Measurements from ENCODE around the gene KDM5C. TPM values are rescaled to one million over a fixed set of nuclear protein-coding genes. Genes with fewer than 3 reads are reported as not detected.

The KDM5C gene
- total and polyA plus RNA-seq, 9 of the 15 experiments (the other 6 are each of a cell fraction or from before 2014, with no cell fraction given) = 0.62 to 136 (median 52.4) TPM

DNA sequence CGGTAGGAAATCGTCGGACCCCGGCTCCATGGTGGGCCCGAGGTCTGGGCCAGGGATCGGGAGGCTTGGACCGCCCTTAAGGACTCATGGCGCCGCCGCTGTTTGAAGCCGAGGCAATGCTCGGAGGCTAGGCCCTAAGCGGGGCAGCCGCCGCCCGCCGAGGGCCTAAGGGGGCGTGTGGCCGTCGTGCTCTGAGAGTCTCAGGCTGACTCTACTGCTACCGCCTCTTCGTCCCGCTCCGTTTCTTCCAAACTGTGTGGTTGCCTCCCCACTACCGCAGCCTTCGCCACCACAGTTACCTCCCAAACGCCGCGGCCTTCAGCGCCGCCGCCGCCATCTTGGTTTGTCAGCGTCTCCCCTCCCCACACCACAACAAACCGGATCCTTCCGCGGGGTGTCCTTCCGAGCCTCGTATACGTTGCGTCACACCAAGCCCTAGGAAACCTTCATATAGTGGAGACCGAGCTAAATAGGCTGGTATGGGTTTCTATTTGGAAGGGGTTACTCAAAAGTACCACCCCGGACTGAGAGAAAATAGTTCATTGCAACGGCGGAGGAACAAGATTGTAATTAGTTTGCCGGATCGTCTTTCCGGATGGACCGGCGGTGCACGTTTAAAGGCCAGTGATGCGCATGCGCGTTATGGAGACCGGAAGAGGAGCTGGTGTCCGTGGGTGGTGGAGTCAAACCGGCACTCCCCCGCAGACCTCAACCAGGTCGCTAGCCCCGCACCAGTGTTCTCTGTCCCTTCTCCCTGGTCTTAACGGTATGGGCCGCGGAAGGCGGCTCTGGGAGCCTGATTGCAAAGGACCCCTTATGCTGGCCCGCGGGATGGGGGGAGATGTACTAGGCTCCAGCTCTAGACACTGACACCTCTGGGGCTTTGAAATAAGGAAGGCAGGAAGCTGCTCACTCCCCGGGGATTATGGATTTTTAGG, at the start of gene KDM5C (continued):
- TF ChIP-seq, protein P1, sequence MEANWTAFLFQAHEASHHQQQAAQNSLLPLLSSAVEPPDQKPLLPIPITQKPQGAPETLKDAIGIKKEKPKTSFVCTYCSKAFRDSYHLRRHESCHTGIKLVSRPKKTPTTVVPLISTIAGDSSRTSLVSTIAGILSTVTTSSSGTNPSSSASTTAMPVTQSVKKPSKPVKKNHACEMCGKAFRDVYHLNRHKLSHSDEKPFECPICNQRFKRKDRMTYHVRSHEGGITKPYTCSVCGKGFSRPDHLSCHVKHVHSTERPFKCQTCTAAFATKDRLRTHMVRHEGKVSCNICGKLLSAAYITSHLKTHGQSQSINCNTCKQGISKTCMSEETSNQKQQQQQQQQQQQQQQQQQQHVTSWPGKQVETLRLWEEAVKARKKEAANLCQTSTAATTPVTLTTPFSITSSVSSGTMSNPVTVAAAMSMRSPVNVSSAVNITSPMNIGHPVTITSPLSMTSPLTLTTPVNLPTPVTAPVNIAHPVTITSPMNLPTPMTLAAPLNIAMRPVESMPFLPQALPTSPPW (CRISPR knock-in tag; IDR thresholded peaks at IDR 0.05) = peak; percentile 77
- TF ChIP-seq FUS (optimal IDR thresholded peaks at IDR 0.05; ENCODE audit: low read depth, low read length) = no peak
- TF ChIP-seq TAF1 (IDR thresholded peaks at IDR 0.05; ENCODE audit: control insufficient read depth, extremely low read depth, insufficient read depth, low read length, severe bottlenecking) = peak; percentile 90
- TF ChIP-seq NR2C2 (CRISPR knock-in tag; IDR thresholded peaks at IDR 0.05) = no peak
- TF ChIP-seq NR2C2 (tag; IDR thresholded peaks at IDR 0.05) = peak; percentile 51; the same call in 1 of the 2 replicates
- TF ChIP-seq CBX5 (IDR thresholded peaks at IDR 0.05; ENCODE audit: borderline replicate concordance, low read depth) = no peak
- TF ChIP-seq CCNT2 (IDR thresholded peaks at IDR 0.05; ENCODE audit: borderline replicate concordance, extremely low read depth, insufficient read length, low read depth, low read length) = no peak
- TF ChIP-seq ZNF324 (CRISPR knock-in tag; IDR thresholded peaks at IDR 0.05) = no peak
- no peak for TF ChIP-seq ZSCAN32 (CRISPR knock-in tag; IDR thresholded peaks at IDR 0.05)
- TF ChIP-seq, protein P2, sequence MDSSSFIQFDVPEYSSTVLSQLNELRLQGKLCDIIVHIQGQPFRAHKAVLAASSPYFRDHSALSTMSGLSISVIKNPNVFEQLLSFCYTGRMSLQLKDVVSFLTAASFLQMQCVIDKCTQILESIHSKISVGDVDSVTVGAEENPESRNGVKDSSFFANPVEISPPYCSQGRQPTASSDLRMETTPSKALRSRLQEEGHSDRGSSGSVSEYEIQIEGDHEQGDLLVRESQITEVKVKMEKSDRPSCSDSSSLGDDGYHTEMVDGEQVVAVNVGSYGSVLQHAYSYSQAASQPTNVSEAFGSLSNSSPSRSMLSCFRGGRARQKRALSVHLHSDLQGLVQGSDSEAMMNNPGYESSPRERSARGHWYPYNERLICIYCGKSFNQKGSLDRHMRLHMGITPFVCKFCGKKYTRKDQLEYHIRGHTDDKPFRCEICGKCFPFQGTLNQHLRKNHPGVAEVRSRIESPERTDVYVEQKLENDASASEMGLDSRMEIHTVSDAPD (CRISPR knock-in tag; IDR thresholded peaks at IDR 0.05) = no peak
- peak; percentile 60; the same call in 1 of the 2 replicates for TF ChIP-seq MIER1 (IDR thresholded peaks at IDR 0.05; ENCODE audit: low read depth)
- peak; percentile 37; the same call in 1 of the 2 replicates for TF ChIP-seq TAL1 (IDR thresholded peaks at IDR 0.05)
- TF ChIP-seq, protein P3, sequence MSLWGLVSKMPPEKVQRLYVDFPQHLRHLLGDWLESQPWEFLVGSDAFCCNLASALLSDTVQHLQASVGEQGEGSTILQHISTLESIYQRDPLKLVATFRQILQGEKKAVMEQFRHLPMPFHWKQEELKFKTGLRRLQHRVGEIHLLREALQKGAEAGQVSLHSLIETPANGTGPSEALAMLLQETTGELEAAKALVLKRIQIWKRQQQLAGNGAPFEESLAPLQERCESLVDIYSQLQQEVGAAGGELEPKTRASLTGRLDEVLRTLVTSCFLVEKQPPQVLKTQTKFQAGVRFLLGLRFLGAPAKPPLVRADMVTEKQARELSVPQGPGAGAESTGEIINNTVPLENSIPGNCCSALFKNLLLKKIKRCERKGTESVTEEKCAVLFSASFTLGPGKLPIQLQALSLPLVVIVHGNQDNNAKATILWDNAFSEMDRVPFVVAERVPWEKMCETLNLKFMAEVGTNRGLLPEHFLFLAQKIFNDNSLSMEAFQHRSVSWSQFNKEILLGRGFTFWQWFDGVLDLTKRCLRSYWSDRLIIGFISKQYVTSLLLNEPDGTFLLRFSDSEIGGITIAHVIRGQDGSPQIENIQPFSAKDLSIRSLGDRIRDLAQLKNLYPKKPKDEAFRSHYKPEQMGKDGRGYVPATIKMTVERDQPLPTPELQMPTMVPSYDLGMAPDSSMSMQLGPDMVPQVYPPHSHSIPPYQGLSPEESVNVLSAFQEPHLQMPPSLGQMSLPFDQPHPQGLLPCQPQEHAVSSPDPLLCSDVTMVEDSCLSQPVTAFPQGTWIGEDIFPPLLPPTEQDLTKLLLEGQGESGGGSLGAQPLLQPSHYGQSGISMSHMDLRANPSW (CRISPR knock-in tag; IDR thresholded peaks at IDR 0.05) = no peak
- TF ChIP-seq, protein P4, sequence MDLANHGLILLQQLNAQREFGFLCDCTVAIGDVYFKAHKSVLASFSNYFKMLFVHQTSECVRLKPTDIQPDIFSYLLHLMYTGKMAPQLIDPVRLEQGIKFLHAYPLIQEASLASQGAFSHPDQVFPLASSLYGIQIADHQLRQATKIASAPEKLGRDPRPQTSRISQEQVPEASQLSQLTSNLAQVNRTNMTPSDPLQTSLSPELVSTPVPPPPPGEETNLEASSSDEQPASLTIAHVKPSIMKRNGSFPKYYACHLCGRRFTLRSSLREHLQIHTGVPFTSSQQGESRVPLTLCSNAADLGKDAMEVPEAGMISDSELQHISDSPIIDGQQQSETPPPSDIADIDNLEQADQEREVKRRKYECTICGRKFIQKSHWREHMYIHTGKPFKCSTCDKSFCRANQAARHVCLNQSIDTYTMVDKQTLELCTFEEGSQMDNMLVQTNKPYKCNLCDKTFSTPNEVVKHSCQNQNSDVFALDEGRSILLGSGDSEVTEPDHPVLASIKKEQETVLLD (IDR thresholded peaks at IDR 0.05) = peak; percentile 96
- TF ChIP-seq, protein P5, sequence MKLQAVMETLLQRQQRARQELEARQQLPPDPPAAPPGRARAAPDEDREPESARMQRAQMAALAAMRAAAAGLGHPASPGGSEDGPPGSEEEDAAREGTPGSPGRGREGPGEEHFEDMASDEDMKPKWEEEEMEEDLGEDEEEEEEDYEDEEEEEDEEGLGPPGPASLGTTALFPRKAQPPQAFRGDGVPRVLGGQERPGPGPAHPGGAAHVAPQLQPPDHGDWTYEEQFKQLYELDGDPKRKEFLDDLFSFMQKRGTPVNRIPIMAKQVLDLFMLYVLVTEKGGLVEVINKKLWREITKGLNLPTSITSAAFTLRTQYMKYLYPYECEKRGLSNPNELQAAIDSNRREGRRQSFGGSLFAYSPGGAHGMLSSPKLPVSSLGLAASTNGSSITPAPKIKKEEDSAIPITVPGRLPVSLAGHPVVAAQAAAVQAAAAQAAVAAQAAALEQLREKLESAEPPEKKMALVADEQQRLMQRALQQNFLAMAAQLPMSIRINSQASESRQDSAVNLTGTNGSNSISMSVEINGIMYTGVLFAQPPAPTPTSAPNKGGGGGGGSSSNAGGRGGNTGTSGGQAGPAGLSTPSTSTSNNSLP (IDR thresholded peaks at IDR 0.05; ENCODE audit: borderline replicate concordance, low read depth, low read length) = peak; percentile 99
- TF ChIP-seq SIRT6 (IDR thresholded peaks at IDR 0.05; ENCODE audit: low read depth, low read length) = no peak
- TF ChIP-seq HNRNPH1 (optimal IDR thresholded peaks at IDR 0.05; ENCODE audit: low read depth, low read length) = no peak
